Measurements from ENCODE around the gene F2.

Gene F2

DNA sequence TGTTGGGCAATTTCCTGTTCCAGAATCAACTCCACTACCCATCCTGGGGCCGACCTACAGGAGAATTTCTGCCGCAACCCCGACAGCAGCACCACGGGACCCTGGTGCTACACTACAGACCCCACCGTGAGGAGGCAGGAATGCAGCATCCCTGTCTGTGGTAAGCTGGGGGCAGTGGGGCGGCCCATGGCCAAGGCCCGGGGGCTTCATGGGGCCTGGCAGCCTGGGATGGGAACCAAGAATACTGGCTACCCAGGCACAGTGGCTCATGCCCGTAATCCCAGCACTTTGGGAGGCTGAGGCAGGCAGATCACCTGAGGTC is 4.3 kb downstream of the F2 start:
- Mint-ChIP-seq H3K9me3 (no peaks in the 10 kb centered on the region), H3K4me1 (peaks cover 8% of the 10 kb centered on the region), H3K36me3 (no peaks in the 10 kb centered on the region), H3K27me3 (no peaks in the 10 kb centered on the region), H3K4me3 (no peak overlapping the region), H3K27ac (no peak overlapping the region)

DNA sequence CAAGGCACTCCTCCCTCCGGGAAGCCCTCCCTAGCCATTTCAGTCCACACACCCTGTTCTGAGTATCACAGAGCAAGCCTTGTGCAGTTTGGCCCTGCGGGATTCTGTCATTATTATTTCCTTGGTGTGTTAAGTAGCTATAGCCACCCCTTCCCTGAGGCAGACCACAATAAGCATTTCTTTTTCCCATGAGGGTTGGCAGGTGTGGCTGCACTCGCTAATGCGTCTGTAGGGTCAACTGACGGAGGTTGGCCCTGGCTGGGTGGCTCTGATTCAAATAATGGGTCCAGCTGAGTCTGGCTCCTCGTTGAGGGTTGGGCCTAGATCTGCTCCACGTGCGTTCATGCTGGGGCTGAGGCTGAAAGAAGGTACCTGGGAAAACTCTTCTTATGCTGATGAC is 5.1 kb downstream of the F2 start:
- Mint-ChIP-seq H3K9me3 (no peaks in the 10 kb centered on the region), H3K36me3 (no peaks in the 10 kb centered on the region), H3K4me1 (peaks cover under 1% of the 10 kb centered on the region), H3K4me3 (no peak overlapping the region), H3K27me3 (no peaks in the 10 kb centered on the region), H3K27ac (no peak overlapping the region)

DNA sequence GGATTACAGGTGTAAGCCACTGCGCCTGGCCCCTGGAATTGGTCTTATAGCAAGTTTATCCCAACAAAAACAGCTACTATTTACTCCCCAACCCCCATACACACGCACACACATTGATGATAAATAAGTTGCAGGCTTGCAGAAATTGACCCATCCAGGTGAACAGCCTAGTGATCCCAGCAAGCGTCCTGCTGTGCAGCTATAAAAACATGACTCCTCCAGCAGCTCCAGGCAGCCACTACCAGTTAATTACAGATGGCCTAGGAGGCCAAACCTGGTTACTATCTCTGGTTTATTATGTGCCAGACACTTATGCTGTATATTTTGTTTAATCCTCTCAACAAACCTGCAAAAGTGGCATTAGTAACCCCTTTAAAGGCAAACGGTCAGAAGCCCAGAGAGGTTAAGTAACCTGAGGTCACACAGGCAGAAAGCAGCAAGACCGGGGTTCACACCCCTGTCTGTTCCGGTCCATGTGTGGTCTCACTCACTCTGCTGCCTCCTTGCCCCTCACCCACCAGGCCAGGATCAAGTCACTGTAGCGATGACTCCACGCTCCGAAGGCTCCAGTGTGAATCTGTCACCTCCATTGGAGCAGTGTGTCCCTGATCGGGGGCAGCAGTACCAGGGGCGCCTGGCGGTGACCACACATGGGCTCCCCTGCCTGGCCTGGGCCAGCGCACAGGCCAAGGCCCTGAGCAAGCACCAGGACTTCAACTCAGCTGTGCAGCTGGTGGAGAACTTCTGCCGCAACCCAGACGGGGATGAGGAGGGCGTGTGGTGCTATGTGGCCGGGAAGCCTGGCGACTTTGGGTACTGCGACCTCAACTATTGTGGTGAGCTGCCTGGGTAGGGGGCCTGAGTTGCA is 6.6 kb downstream of the F2 start:
- H3K4me3 Mint-ChIP-seq = no peak overlapping the region

DNA sequence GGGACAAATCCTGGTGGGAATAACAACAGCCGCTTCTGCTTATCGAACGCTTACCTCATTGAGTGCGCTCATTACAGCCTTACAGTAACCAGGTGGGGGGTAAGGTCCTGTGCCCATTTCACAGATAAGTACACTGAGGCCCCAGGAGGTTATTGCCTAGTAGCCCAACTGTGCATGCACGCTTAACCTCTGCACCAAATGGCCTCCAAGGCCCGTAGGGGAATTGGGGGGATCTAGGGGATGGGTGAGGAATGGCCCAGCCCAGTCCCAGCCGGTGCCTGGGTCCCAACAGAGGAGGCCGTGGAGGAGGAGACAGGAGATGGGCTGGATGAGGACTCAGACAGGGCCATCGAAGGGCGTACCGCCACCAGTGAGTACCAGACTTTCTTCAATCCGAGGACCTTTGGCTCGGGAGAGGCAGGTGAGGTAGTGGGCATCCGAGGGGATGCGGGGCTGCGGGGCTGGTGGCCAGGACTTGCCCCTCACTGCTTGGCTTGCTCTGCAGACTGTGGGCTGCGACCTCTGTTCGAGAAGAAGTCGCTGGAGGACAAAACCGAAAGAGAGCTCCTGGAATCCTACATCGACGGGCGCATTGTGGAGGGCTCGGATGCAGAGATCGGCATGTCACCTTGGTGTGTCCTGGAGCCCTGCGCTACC is 7.3 kb downstream of the F2 start:
- H3K27ac Mint-ChIP-seq = no peak overlapping the region
- no peaks in the 10 kb centered on the region for H3K9me3 Mint-ChIP-seq
- no peaks in the 10 kb centered on the region for H3K4me1 Mint-ChIP-seq
- no peaks in the 10 kb centered on the region for H3K36me3 Mint-ChIP-seq
- H3K27me3 Mint-ChIP-seq = no peaks in the 10 kb centered on the region
- no peak overlapping the region for H3K4me3 Mint-ChIP-seq

More for the DNA sequence above, 6.6 kb downstream of the F2 start:
- H3K27ac Mint-ChIP-seq = no peak overlapping the region
- H3K4me1 Mint-ChIP-seq = no peaks in the 10 kb centered on the region
- H3K36me3 Mint-ChIP-seq = no peaks in the 10 kb centered on the region
- no peaks in the 10 kb centered on the region for H3K27me3 Mint-ChIP-seq
- no peaks in the 10 kb centered on the region for H3K9me3 Mint-ChIP-seq

DNA sequence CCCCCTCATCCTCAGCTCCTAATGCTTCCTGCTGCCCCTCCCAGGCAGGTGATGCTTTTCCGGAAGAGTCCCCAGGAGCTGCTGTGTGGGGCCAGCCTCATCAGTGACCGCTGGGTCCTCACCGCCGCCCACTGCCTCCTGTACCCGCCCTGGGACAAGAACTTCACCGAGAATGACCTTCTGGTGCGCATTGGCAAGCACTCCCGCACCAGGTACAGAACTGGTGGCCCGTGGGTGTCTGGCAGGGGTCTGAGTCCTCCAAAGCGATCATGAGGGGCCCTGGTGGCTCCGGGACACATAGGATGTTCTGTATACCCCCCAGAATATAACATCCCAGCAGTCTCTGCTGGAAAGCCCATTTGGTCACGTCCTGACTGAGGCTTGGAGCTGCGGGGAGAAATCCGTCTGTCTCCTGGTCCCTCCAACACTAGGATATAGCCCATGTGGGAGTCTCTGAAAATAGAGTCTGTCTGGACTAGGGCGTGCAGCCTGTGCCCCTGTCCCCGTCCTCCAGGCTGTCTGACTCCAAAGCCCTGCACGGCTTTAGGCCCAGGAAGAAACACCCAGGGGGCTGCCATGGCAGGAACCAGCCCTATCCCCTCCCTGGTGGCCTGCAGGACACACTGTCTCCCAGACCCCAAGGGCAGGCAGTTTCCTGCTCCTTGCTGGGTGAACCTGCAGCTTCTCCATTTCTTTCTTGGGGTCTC is 9.1 kb downstream of the F2 start:
- H3K36me3 Mint-ChIP-seq = no peaks in the 10 kb centered on the region
- no peak overlapping the region for H3K4me3 Mint-ChIP-seq
- H3K27me3 Mint-ChIP-seq = no peaks in the 10 kb centered on the region
- no peaks in the 10 kb centered on the region for H3K4me1 Mint-ChIP-seq
- H3K9me3 Mint-ChIP-seq = no peaks in the 10 kb centered on the region
- no peak overlapping the region for H3K27ac Mint-ChIP-seq

DNA sequence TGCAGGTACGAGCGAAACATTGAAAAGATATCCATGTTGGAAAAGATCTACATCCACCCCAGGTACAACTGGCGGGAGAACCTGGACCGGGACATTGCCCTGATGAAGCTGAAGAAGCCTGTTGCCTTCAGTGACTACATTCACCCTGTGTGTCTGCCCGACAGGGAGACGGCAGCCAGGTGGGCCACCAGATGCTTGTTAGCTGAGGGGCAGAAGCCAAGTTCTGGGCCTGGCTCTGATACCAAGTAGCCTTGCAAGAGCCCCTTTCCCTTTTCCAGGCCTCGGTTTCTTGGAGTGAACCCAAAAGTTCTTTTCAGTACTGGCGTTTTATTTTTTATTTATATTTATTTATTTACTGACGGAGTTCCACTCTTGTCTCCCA is 9.6 kb downstream of the F2 start:
- no peaks in the 10 kb centered on the region for H3K36me3 Mint-ChIP-seq
- H3K27ac Mint-ChIP-seq = no peak overlapping the region
- H3K27me3 Mint-ChIP-seq = no peaks in the 10 kb centered on the region
- no peaks in the 10 kb centered on the region for H3K9me3 Mint-ChIP-seq
- H3K4me3 Mint-ChIP-seq = no peak overlapping the region
- no peaks in the 10 kb centered on the region for H3K4me1 Mint-ChIP-seq

DNA sequence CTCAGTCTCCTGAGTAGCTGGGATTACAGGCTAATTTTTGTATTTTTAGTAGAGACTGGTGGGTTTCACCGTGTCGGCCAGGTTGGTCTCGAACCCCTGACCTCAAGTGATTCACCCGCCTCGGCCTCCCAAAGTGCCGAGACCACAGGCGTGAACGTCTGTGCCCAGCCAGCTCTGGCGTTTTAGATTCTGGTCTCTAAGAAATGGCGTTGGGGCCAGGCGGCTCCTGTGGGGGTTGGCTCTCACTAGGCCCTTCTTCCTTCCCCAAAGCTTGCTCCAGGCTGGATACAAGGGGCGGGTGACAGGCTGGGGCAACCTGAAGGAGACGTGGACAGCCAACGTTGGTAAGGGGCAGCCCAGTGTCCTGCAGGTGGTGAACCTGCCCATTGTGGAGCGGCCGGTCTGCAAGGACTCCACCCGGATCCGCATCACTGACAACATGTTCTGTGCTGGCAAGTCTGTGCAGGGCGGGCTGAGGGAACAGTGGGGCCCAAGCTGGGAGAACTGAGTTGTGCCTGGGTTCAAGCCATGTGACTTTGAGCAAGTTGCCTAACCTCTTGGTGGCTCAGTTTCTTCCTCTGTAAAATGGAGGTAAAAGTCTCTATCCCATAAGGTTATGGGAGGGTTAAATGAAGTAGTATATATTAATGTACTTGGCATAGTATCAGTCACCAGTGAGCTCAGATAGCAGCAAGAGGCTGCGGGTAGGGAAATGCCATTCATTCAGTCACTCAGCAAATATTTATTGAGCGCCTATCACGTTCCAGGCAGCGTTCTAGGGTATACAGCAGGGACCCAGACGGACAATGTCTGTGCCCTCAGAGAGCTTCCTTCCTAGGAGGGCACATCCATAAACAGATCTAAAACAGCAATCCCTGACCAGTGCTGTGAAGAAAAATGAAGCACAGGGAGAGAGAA is 10.4 kb downstream of the F2 start:
- no peaks in the 10 kb centered on the region for H3K4me1 Mint-ChIP-seq
- H3K27me3 Mint-ChIP-seq = no peaks in the 10 kb centered on the region
- H3K9me3 Mint-ChIP-seq = no peaks in the 10 kb centered on the region
- no peaks in the 10 kb centered on the region for H3K36me3 Mint-ChIP-seq
- no peak overlapping the region for H3K4me3 Mint-ChIP-seq
- H3K27ac Mint-ChIP-seq = no peak overlapping the region

DNA sequence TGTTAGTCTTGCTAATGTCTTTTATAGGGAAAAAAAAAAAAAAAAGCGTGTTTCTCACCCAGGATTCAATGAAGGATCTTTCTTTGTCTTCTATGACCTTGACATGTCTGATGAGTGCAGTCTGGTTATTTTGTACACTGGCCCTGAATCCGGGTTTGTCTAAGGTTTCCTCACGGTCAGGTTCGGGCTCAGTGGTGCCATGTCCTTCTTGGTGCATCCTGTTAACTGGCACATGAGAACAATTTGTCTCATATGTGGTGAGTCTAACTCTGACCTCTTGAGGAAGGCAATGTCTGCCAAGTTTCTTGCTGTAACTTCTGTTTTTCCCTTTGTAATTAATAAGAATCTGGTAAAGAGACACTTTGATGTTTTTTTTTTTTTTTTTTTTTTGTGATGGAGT is 12.5 kb downstream of the F2 start:
- Mint-ChIP-seq H3K4me1 (no peaks in the 10 kb centered on the region), H3K4me3 (no peak overlapping the region), H3K36me3 (no peaks in the 10 kb centered on the region), H3K9me3 (no peaks in the 10 kb centered on the region), H3K27me3 (no peaks in the 10 kb centered on the region), H3K27ac (no peak overlapping the region)

DNA sequence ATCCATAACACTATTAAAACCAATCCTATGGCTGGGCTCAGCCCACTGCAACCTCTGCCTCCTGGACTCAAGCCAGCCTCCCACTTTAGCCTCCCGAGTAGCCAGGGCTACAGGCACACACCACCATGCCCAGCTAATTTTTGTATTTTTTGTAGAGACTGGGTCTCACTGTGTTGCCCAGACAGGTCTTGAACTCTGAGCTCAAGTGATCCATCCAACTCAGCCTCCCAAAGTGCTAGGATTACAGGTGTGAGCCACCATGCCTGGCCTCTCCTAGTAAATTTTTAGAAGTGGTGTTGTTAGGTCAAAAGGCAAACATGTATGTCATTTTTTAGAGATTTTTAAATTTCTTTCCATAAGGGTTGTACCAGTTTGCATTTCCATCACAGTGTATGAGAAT is 14.2 kb downstream of the F2 start:
- Mint-ChIP-seq H3K9me3 (no peaks in the 10 kb centered on the region), H3K4me1 (no peaks in the 10 kb centered on the region), H3K27me3 (no peaks in the 10 kb centered on the region), H3K27ac (no peak overlapping the region), H3K4me3 (no peak overlapping the region), H3K36me3 (no peaks in the 10 kb centered on the region)

DNA sequence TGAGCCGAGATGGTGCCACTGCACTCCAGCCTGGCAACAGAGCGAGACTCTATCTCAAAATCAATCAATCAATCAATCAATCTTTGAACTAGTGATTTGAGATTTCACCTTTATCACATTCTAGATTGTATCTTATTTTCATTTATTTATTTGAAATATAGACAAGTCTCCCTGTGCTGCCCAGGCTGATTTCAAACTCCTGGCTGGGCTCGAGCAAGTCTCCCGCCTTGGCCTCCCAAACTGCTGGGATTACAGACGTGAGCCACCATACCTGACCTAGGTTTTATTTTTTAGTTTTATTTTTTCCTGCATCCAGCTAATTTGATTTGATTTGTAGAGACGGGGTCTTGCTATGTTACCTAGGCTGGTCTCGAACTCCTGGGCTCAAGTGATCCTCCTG is 17.1 kb downstream of the F2 start:
- H3K4me3 Mint-ChIP-seq = no peak overlapping the region
- no peak overlapping the region for H3K27ac Mint-ChIP-seq
- no peaks in the 10 kb centered on the region for H3K36me3 Mint-ChIP-seq
- H3K4me1 Mint-ChIP-seq = no peaks in the 10 kb centered on the region
- no peaks in the 10 kb centered on the region for H3K9me3 Mint-ChIP-seq
- no peaks in the 10 kb centered on the region for H3K27me3 Mint-ChIP-seq

DNA sequence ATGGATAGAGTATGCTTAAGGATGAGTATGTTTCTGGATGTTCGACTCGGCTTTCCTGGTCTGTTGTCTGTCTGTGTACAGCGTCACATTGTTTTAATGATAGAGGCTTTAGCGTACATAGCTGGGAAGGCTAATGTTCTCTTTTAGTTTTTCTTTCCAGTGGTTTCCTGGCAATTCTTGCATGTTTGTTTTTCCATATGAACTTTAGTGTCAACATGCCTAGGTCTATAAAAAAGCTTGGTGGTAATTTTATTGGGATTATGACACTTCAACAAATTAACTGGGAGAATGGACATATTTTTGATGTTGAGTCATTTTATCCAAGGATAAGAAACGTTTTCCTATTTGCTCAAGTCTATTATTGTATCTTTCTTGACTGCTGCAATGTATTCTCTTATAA is 17.6 kb downstream of the F2 start:
- Mint-ChIP-seq H3K9me3 (no peaks in the 10 kb centered on the region), H3K27me3 (no peaks in the 10 kb centered on the region), H3K4me3 (no peak overlapping the region), H3K36me3 (no peaks in the 10 kb centered on the region), H3K27ac (no peak overlapping the region), H3K4me1 (no peaks in the 10 kb centered on the region)

DNA sequence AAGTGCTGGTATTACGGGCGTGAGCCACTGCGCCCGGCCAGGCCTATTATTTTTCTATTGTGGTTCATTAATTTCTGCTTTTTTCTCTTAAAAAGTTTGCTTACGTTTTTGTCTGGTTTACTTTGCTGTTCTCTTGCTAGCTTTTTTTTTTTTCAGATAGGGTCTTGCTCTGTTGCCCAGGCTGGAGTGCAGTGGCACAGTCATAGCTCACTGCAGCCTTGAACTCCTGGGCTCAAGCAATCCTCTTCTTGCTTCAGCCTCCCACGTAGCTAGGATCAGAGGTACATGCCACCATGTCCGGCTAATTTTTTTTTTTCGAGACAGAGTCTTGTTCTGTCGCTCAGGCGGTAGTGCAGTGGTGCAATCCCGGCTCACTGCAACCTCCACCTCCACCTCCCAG is 18.7 kb downstream of the F2 start:
- Mint-ChIP-seq H3K4me1 (no peaks in the 10 kb centered on the region), H3K4me3 (no peak overlapping the region), H3K27ac (no peak overlapping the region), H3K9me3 (no peaks in the 10 kb centered on the region), H3K36me3 (peaks cover 1% of the 10 kb centered on the region), H3K27me3 (no peaks in the 10 kb centered on the region)

DNA sequence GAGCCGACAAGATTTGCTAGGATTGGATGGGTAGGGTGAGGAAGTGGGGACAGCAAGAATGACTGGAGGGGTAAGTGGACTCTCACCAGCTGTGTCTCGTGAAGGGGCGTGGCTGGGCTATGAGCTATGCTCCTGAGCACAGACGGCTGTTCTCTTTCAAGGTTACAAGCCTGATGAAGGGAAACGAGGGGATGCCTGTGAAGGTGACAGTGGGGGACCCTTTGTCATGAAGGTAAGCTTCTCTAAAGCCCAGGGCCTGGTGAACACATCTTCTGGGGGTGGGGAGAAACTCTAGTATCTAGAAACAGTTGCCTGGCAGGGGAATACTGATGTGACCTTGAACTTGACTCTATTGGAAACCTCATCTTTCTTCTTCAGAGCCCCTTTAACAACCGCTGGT is 19.9 kb downstream of the F2 start:
- Mint-ChIP-seq H3K27ac (no peak overlapping the region), H3K27me3 (no peaks in the 10 kb centered on the region), H3K9me3 (no peaks in the 10 kb centered on the region), H3K4me1 (no peaks in the 10 kb centered on the region), H3K36me3 (peaks cover 3% of the 10 kb centered on the region), H3K4me3 (no peak overlapping the region)

DNA sequence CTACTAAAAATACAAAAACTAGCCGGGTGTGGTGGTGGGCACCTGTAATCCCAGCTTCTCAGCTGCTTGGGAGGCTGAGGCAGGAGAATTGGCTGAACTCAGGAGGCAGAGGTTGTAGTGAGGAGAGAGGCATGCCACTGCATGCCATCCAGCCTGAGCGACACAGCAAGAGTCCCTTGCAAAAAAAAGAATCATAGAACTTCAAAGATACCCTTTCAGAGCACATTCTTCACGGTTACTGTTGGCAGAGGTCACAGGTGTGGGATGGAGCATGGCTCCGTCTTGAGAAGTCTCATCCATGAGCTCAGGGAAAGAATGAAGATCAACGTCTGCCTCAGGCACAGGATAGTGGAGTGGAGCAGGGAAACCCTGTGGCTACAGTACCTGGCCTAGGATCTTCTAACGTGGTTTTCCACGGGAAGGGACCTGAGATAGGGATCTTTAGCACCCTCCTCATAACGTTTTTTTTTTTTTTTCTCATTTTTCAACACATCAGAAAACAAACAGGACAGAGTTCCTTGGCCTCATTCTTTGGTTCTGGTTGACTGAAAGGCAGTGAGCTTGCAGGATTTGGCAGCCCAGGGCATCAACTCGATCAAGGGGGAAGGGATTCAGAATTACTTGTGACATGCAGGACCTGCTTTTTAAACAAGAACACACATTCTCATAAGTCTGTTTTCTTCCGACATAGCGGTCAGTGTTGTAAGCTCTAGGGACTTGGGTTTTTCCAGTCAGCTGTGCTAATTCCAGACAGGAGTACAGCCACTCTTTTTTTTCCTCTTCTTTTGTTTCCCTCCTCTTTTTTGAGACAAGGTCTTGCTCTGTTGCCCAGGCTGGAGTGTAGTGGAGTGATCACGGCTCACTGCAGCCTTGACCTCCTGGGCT is 22.8 kb downstream of the F2 start:
- H3K27me3 Mint-ChIP-seq = no peaks in the 10 kb centered on the region
- H3K27ac Mint-ChIP-seq = no peak overlapping the region
- H3K4me3 Mint-ChIP-seq = no peak overlapping the region
- H3K4me1 Mint-ChIP-seq = no peaks in the 10 kb centered on the region
- peaks cover 5% of the 10 kb centered on the region for H3K36me3 Mint-ChIP-seq
- no peaks in the 10 kb centered on the region for H3K9me3 Mint-ChIP-seq

DNA sequence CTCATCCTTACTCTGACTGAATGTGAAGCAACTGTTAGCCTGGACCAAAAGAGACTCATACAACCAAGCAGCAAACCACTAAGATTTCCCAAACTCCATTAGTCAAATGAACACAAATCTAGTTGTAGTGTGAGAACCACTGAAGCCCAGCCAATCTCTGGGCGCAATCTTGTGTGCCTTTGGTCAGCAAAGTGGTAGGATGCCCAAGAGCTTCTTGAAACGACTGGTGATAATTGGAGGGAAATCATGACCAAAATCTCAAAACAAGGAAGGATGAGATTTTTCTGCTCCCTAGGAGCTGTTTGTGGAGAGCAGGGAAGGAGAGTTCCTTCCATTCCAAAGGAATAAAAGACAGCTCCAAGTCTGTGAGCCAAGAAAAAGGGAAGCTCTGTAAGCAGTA is 24.0 kb downstream of the F2 start:
- Mint-ChIP-seq H3K36me3 (peaks cover 7% of the 10 kb centered on the region), H3K27me3 (no peaks in the 10 kb centered on the region), H3K9me3 (no peaks in the 10 kb centered on the region), H3K4me1 (no peaks in the 10 kb centered on the region), H3K4me3 (no peak overlapping the region), H3K27ac (no peak overlapping the region)

Data from activated naive CD4-positive, alpha-beta T cell treated with anti-CD3 and anti-CD28 coated beads, Interleukin-2, amount 50 U/mL, for 24 hours (primary cell).